ENCODE measurements around the gene PCNX4. TPM values are rescaled to one million over a fixed set of nuclear protein-coding genes. Genes with fewer than 3 reads are reported as not detected.
"Not testable (repeated sequence)": the region's sequence is repeated elsewhere in the genome, so short reads cannot be mapped to it uniquely, and the experiment has no call there.

Gene PCNX4
- 33.9 and 35.5 TPM in 2 replicates for total RNA-seq (2014; rRNA removed; shearing (Covaris generic))

GRCh38 chr14:60091550-60092525 is at the start of gene PCNX4:
PCNX4 (plus strand) TSS chr14:60091923; CDS start chr14:60107639, 15,716 bp downstream.
- DNase-seq: peak; percentile 85
- peak within 1 kb of the TSS; percentile 82 for H3K4me3 ChIP-seq (ENCODE audit: insufficient read depth, low read depth, low read length)
- H3K27me3 ChIP-seq (ENCODE audit: control insufficient read depth, insufficient read depth, low read length): no peaks in the 10 kb centered on the region
- no peaks in the 10 kb centered on the region for H3K36me3 ChIP-seq (replicated peaks; ENCODE audit: control insufficient read depth, insufficient read depth, low read length)

GRCh38 chr14:60047976-60048375 is 43.7 kb upstream of the PCNX4 start:
- DNase-seq; H3K4me3 ChIP-seq (ENCODE audit: insufficient read depth, low read depth, low read length); H3K27me3 ChIP-seq (ENCODE audit: control insufficient read depth, insufficient read depth, low read length); H3K36me3 ChIP-seq (replicated peaks; ENCODE audit: control insufficient read depth, insufficient read depth, low read length): not testable (repeated sequence)

- Histone ChIP-seq H3K27me3 (ENCODE audit: control insufficient read depth, insufficient read depth, low read length) (no peaks in the 10 kb centered on the region), H3K4me3 (ENCODE audit: insufficient read depth, low read depth, low read length) (no peak overlapping the region), H3K36me3 (replicated peaks; ENCODE audit: control insufficient read depth, insufficient read depth, low read length) (no peaks in the 10 kb centered on the region)
- no peak for DNase-seq
Measured at GRCh38 chr14:60051721-60052221, 40.0 kb upstream of the PCNX4 start.

GRCh38 chr14:60058087-60058486 is 33.6 kb upstream of the PCNX4 start:
- H3K36me3 ChIP-seq (replicated peaks; ENCODE audit: control insufficient read depth, insufficient read depth, low read length): no peaks in the 10 kb centered on the region
- DNase-seq: no peak
- H3K4me3 ChIP-seq (ENCODE audit: insufficient read depth, low read depth, low read length): no peak overlapping the region
- H3K27me3 ChIP-seq (ENCODE audit: control insufficient read depth, insufficient read depth, low read length): no peaks in the 10 kb centered on the region

- no peak overlapping the region for H3K4me3 ChIP-seq (ENCODE audit: insufficient read depth, low read depth, low read length)
- H3K36me3 ChIP-seq (replicated peaks; ENCODE audit: control insufficient read depth, insufficient read depth, low read length): no peaks in the 10 kb centered on the region
- no peaks in the 10 kb centered on the region for H3K27me3 ChIP-seq (ENCODE audit: control insufficient read depth, insufficient read depth, low read length)
- DNase-seq: no peak
Measured at GRCh38 chr14:60061371-60061770, 30.4 kb upstream of the PCNX4 start.

- DNase-seq: peak; percentile 12
- H3K27me3 ChIP-seq (ENCODE audit: control insufficient read depth, insufficient read depth, low read length): no peaks in the 10 kb centered on the region
- H3K36me3 ChIP-seq (replicated peaks; ENCODE audit: control insufficient read depth, insufficient read depth, low read length): no peaks in the 10 kb centered on the region
- H3K4me3 ChIP-seq (ENCODE audit: insufficient read depth, low read depth, low read length): no peak overlapping the region
Measured at GRCh38 chr14:60064491-60065072, 27.1 kb upstream of the PCNX4 start.

GRCh38 chr14:60067882-60068281 is 23.8 kb upstream of the PCNX4 start:
- Histone ChIP-seq H3K4me3 (ENCODE audit: insufficient read depth, low read depth, low read length) (no peak overlapping the region), H3K27me3 (ENCODE audit: control insufficient read depth, insufficient read depth, low read length) (no peaks in the 10 kb centered on the region), H3K36me3 (replicated peaks; ENCODE audit: control insufficient read depth, insufficient read depth, low read length) (no peaks in the 10 kb centered on the region)
- no peak for DNase-seq

- Histone ChIP-seq H3K36me3 (replicated peaks; ENCODE audit: control insufficient read depth, insufficient read depth, low read length) (no peaks in the 10 kb centered on the region), H3K27me3 (ENCODE audit: control insufficient read depth, insufficient read depth, low read length) (no peaks in the 10 kb centered on the region), H3K4me3 (ENCODE audit: insufficient read depth, low read depth, low read length) (no peak overlapping the region)
- no peak for DNase-seq
Measured at GRCh38 chr14:60079723-60080122, 12.0 kb upstream of the PCNX4 start.

GRCh38 chr14:60085085-60085484 is 6.6 kb upstream of the PCNX4 start:
- H3K36me3 ChIP-seq (replicated peaks; ENCODE audit: control insufficient read depth, insufficient read depth, low read length): no peaks in the 10 kb centered on the region
- DNase-seq: no peak
- no peaks in the 10 kb centered on the region for H3K27me3 ChIP-seq (ENCODE audit: control insufficient read depth, insufficient read depth, low read length)
- no peak overlapping the region for H3K4me3 ChIP-seq (ENCODE audit: insufficient read depth, low read depth, low read length)

GRCh38 chr14:60085693-60086092 is 6.0 kb upstream of the PCNX4 start:
- no peak for DNase-seq
- Histone ChIP-seq H3K4me3 (ENCODE audit: insufficient read depth, low read depth, low read length) (no peak overlapping the region), H3K36me3 (replicated peaks; ENCODE audit: control insufficient read depth, insufficient read depth, low read length) (no peaks in the 10 kb centered on the region), H3K27me3 (ENCODE audit: control insufficient read depth, insufficient read depth, low read length) (no peaks in the 10 kb centered on the region)

- H3K36me3 ChIP-seq (replicated peaks; ENCODE audit: control insufficient read depth, insufficient read depth, low read length): no peaks in the 10 kb centered on the region
- no peak for DNase-seq
- no peaks in the 10 kb centered on the region for H3K27me3 ChIP-seq (ENCODE audit: control insufficient read depth, insufficient read depth, low read length)
- H3K4me3 ChIP-seq (ENCODE audit: insufficient read depth, low read depth, low read length): no peak overlapping the region
Measured at GRCh38 chr14:60087668-60088067, 4.1 kb upstream of the PCNX4 start.

- no peak for DNase-seq
- no peaks in the 10 kb centered on the region for H3K36me3 ChIP-seq (replicated peaks; ENCODE audit: control insufficient read depth, insufficient read depth, low read length)
- no peak overlapping the region for H3K4me3 ChIP-seq (ENCODE audit: insufficient read depth, low read depth, low read length)
- no peaks in the 10 kb centered on the region for H3K27me3 ChIP-seq (ENCODE audit: control insufficient read depth, insufficient read depth, low read length)
Measured at GRCh38 chr14:60089221-60089620, 2.5 kb upstream of the PCNX4 start.

- H3K36me3 ChIP-seq (replicated peaks; ENCODE audit: control insufficient read depth, insufficient read depth, low read length): no peaks in the 10 kb centered on the region
- H3K27me3 ChIP-seq (ENCODE audit: control insufficient read depth, insufficient read depth, low read length): no peaks in the 10 kb centered on the region
- H3K4me3 ChIP-seq (ENCODE audit: insufficient read depth, low read depth, low read length): peak overlapping the region; percentile 82
- DNase-seq: peak; percentile 15
Measured at GRCh38 chr14:60090864-60091519, 731 bp upstream of the PCNX4 start.

- DNase-seq: no peak
- Histone ChIP-seq H3K4me3 (ENCODE audit: insufficient read depth, low read depth, low read length) (peak overlapping the region; percentile 82), H3K36me3 (replicated peaks; ENCODE audit: control insufficient read depth, insufficient read depth, low read length) (no peaks in the 10 kb centered on the region), H3K27me3 (ENCODE audit: control insufficient read depth, insufficient read depth, low read length) (no peaks in the 10 kb centered on the region)
Measured at GRCh38 chr14:60092526-60092920, 800 bp downstream of the PCNX4 start.

All from H7 (cell line).